ENCODE data around the gene INHBC.
"Not testable (repeated sequence)": the region's sequence is repeated elsewhere in the genome, so short reads cannot be mapped to it uniquely, and the experiment has no call there.

The INHBC gene

DNA sequence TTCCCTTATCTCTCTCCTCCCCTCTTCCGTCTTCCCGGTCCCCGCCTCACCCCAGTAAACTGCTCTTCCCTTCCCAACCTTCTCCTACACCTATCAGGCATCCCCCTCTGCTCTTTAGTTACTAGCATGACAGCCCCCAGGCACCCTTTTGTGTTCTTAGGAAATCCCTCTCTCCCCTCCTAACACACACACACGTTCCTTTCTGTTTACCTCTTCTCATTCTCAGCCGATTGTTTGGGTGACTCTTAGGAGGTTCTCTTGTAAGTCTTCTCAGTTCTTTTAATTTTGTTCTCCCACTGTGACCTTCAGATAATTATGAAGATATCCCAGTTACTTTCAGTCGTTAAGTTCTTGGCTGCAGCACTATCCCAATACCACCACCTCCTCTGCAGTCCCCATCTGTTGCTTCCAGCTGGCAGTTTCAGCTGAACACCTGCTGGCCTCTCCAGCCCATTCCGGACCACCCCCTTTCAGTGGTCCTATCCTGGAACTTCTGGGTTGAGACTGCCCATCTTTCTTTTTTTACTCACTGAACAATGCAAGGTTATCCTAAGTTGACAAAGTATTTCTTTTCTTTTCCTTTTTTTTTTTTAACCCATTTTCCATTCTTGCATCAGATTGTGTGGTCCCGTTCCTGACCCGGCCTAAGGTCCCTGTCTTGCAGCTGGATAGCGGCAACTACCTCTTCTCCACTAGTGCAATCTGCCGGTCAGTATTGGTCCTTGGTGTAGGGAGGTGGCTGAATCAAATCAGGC lies 54.0 kb downstream of the INHBC start:
- no peak for DNase-seq

DNA sequence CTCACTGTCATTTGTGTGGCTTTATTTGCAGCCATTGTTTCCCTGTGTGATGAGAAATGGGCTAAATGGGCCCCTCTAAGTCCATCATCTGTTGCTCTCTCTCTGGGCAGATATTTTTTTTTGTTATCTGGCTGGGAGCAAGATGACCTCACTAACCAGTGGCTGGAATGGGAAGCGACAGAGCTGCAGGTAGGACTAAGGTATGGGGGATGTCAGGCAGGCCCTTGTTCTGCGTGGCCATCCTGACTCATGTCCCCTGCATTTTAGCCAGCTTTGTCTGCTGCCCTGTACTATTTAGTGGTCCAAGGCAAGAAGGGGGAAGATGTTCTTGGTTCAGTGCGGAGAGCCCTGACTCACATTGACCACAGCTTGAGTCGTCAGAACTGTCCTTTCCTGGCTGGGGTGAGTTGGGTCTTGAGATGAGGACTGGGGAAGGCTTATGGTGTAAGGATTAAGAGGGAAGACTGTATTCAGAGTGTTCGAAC lies 54.6 kb downstream of the INHBC start:
- DNase-seq, result no peak

DNA sequence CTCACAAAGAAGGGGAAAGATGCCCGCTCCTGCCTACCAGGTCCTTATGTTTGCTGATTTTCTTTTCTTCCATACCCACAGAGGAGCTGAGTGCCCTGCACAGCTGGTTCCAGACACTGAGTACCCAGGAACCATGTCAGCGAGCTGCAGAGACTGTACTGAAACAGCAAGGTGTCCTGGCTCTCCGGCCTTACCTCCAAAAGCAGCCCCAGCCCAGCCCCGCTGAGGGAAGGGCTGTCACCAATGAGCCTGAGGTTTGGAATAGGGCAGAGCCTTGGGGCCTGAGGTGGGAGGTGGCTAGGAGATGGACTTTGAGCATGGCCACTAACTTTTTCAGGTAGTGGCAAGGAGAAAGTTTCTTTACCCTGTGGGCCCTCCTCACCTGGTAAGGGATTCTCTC lies 55.5 kb downstream of the INHBC start:
- DNase-seq, result no peak

DNA sequence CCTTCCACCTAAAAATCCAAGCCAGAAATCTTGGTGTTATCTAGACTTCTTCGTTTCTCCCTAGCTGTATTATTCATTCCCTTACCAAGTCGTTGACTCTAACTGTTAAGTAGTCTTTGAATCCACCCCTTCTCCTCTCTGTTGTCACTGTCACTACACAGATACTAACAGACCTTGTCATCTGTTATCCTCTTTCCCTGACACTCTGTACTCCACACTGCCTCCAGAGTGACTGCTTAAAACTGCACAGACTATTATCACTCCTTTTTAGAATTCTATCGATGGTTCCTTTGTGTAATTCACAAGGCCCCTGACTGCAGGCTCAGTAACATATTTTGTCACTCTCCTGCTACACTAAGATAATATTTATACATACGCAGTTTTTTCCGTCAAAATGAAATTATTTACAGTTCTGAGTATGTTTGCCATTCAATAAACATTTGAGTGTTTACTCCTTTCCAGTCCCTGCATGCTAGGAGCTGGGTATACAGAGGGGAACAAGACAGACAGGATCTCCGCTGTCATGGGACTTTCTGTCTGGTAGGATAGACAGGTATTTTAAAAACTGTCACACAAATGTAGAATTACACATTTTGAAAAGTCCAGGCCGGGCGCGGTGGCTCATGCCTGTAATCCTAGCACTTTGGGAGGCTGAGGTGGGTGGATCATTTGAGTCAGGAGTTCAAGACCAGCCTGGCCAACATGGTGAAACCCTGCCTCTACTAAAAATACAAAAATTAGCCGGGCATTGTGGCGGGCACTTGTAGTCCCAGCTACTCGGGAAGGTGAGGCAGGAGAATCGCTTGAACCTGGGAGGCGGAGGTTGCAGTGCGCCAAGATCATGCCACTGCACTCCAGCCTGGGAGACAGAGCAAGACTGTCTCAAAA lies 57.1 kb downstream of the INHBC start:
- DNase-seq, result no peak

DNA sequence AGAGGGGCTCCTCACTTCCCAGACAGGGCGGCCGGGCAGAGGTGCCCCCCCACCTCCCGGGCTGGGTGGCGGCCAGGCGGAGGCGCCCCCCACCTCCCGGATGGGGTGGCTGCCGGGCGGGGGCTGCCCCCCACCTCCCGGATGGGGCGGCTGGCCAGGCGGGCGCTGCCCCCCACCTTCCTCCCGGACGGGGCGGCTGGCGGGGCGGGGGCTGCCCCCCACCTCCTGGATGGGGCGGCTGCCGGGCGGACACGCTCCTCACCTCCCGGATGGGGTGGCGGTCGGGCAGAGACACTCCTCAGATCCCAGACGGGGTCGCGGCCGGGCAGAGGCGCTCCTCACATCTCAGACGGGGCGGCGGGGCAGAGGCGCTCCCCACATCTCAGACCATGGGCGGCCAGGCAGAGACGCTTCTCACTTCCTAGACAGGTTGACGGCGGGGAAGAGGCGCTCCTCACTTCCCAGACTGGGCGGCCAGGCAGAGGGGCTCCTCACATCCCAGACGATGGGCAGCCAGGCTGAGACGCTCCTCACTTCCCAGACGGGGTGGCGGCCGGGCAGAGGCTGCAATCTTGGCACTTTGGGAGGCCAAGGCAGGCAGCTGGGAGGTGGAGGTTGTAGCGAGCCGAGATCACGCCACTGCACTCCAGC lies 60.6 kb downstream of the INHBC start:
- DNase-seq, result not testable (repeated sequence)

DNA sequence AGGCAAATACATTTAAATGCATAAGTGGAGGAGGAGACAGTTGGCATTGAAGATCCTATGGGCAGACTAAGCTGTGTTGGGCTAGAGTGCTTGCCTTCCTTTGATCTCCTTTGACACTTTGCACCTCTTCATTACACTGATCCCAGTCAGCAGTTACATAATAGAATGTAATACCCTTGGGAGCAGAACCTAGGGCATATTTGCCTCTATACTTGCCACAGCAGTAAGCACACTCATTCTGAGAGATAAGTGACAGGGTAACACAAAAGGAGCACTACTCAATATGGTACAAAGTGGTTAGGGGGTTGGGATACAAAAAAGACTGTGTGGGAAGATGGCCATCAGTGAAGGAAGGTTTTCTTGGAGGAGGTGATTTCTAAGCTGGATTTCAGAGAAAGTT lies 62.2 kb downstream of the INHBC start:
- DNase-seq, result no peak

DNA sequence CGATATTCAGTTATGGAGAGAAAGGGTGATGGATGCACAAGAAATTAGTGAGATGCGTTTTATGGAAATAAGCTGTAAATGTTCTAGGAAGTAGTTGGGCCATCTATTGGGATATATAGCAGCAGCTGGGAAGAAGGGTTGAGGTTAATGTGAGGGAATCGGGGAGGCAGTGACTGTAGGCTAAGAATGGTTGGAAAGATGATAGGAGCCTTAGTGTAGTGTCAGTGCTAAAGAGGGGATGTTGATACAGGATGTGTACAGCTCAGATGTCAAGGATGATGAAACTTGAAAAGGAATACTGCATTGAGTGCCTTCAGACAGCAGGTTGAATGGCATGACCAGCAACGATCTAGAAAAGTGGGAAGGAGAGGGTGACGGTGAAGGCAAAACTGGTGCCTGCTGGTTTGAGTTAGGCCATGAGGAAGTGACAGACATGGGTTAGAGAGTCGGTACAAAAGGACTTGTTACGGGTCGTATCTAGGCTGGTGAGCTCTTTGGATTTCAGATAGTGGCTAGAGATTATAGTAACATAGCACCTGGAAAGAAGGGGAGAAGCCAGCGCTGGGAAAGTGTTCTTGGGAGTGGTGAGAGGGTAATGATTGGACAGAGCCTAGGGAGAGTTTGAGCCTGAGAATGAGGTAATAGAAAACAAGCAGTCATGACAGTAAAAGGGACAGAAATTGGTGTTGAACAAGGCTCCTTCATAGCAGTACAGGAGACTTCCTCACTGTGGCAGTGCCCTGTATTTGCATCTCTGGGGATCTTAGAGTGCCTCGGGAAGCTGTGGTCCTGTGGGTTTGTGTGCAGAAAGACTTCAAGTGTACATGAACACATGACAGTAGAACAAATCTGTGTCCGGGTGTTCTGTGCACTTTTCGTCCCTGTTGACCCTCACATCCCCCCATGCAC lies 62.9 kb downstream of the INHBC start:
- DNase-seq, result no peak

DNA sequence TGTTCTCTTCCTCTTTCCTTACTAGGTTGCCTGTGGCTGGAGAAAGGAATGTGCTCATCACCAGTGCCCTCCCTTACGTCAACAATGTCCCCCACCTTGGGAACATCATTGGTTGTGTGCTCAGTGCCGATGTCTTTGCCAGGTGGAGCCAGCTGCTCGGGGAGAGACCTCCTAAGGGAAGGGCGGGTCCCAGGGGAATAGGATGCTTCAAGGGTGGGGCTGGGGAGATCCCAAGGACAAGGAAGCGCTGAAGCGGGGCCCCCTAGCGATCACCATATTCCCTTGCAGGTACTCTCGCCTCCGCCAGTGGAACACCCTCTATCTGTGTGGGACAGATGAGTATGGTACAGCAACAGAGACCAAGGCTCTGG lies 63.5 kb downstream of the INHBC start:
- no peak for DNase-seq

DNA sequence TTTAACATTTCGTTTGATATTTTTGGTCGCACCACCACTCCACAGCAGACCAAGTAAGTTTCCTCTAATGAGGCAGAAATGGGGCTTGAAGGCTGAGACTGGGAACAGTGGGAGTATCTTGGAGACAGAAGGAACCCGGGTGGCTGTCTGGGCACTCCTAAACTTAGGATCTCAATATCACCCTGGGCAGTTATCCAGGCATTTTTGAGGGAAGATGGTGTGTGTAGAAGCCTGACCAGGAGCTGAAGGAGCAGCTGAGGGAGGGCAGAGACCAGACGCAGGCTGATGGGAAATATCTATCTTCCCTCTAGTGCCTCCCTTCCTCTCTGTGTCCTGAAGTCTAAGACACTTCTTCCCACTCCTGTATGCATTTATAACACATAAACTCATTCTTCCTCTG lies 64.0 kb downstream of the INHBC start:
- no peak for DNase-seq

DNA sequence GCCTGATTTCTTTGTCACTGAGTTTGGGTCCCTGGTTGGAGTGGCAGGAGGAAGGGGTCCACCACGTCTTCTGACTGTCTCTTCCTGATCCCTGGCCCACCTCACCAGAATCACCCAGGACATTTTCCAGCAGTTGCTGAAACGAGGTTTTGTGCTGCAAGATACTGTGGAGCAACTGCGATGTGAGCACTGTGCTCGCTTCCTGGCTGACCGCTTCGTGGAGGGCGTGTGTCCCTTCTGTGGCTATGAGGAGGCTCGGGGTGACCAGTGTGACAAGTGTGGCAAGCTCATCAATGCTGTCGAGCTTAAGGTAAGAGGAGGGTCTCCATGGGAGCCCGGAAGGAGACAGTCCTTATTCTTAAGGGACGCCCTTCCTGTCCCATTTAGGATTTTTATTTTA lies 65.6 kb downstream of the INHBC start:
- DNase-seq, result no peak
